Endothelial cell of umbilical vein (primary cell): ENCODE measurements around the gene SAMD4A. TPM values are rescaled to one million over a fixed set of nuclear protein-coding genes. Genes with fewer than 3 reads are reported as not detected.

Source experiments
- BruUV-seq: library from RNA; stranded (reverse); fragments of 400-500 nt; replicated peaks from 2 replicates; lab custom pipeline; 2021; lab: Mats Ljungman, UMichigan
- CTCF ChIA-PET: fragments of 300-600, 350-600 bp; sonication (Branson Sonifier 250); formaldehyde crosslinking; loops from one replicate; lab custom pipeline; 2021; ENCODE audit warnings: antibody characterized with exemption, inconsistent platforms; lab: Charles Lee
- POLR2A ChIA-PET: fragments of 300-600, 350-600 bp; sonication (Branson Sonifier 250); formaldehyde crosslinking; loops from one replicate; lab custom pipeline; 2021; ENCODE audit warnings: antibody characterized with exemption, inconsistent platforms; lab: Charles Lee
- DNase-seq: peaks from one replicate; pipeline ENCODE4 v3.0.0-alpha.2; 2011; ENCODE audit warnings: low read depth, low spot score
- FAIRE-seq: peaks from 2 replicates; lab custom pipeline; 2011; peaks lifted over from hg19 to GRCh38; lab: Jason Lieb, UNC
- H2AFZ ChIP-seq: 2 replicates; pipeline ENCODE4 v1.6.0; 2012; ENCODE audit warnings: low read depth, low read length, control low read depth, inconsistent platforms
- H3K27ac ChIP-seq: 2 replicates; pipeline ENCODE4 v1.5.1; 2011; ENCODE audit warnings: low read depth, mild to moderate bottlenecking, control low read depth, low read length, moderate library complexity; ENCODE audit not compliant: insufficient read depth
- H3K27me3 ChIP-seq, 2 experiments: 2 replicates each; pipeline versions ENCODE4 v1.6.0 to v1.6.1; 2011; ENCODE audit warnings: low read length in 2 of 2, mixed read lengths in 1 of 2; ENCODE audit not compliant: control insufficient read depth in 2 of 2, insufficient read depth in 2 of 2
- H3K36me3 ChIP-seq, 2 experiments: 2 replicates in 1 of 2; 3 replicates in 1 of 2; pipeline ENCODE4 v1.5.1; 2011; ENCODE audit warnings: low read length in 2 of 2, mild to moderate bottlenecking in 1 of 2, moderate library complexity in 1 of 2; ENCODE audit not compliant: control insufficient read depth in 2 of 2, insufficient read depth in 2 of 2; ENCODE audit errors: extremely low read depth in 1 of 2
- H3K4me1 ChIP-seq: 3 replicates; pipeline ENCODE4 v1.5.1; 2011; ENCODE audit warnings: mild to moderate bottlenecking, low read length; ENCODE audit not compliant: control insufficient read depth, insufficient read depth; ENCODE audit errors: extremely low read depth
- H3K4me2 ChIP-seq: 2 replicates; pipeline ENCODE4 v1.6.1; 2011; ENCODE audit warnings: low read length, control low read depth, mixed read lengths; ENCODE audit not compliant: insufficient read depth
- H3K4me3 ChIP-seq, 3 experiments: fragments of 200-600 bp in 1 of 3; sonication (generic), shearing (Covaris generic) in 1 of 3; replicated peaks in 1 of 3; 2 replicates each; pipeline ENCODE4 v1.5.1; 2011 to 2016; ENCODE audit warnings: control low read depth in 3 of 3, low read length in 3 of 3, mild to moderate bottlenecking in 2 of 3, inconsistent platforms in 1 of 3, low read depth in 1 of 3, moderate library complexity in 1 of 3; ENCODE audit not compliant: insufficient read depth in 1 of 3
- H3K79me2 ChIP-seq: 2 replicates; pipeline ENCODE4 v1.6.0; 2012; ENCODE audit warnings: low read length, inconsistent platforms; ENCODE audit not compliant: control insufficient read depth, insufficient read depth
- H3K9ac ChIP-seq: replicated peaks from 2 replicates; pipeline ENCODE3; 2011; ENCODE audit warnings: low read length, control low read depth; ENCODE audit not compliant: insufficient read depth; ENCODE audit errors: extremely low read depth
- H3K9me1 ChIP-seq: replicated peaks from 3 replicates; pipeline ENCODE4 v1.6.0; 2011; ENCODE audit warnings: mild to moderate bottlenecking, low read length; ENCODE audit not compliant: control insufficient read depth, insufficient read depth; ENCODE audit errors: extremely low read depth
- H3K9me3 ChIP-seq: replicated peaks from 2 replicates; pipeline ENCODE4 v1.5.1; 2012; ENCODE audit warnings: low read length, inconsistent platforms; ENCODE audit not compliant: control insufficient read depth, insufficient read depth
- H4K20me1 ChIP-seq: replicated peaks from 2 replicates; pipeline ENCODE3; 2011; ENCODE audit warnings: mild to moderate bottlenecking, low read length; ENCODE audit not compliant: control insufficient read depth, insufficient read depth; ENCODE audit errors: extremely low read depth
- CTCF ChIP-seq, 2 donors: IDR thresholded peaks; 1 replicate in 1 of 2; 2 replicates in 1 of 2; pipeline ENCODE4 v1.5.1; 2011; ENCODE audit warnings: low read length in 2 of 2, mild to moderate bottlenecking in 2 of 2, moderate library complexity in 2 of 2, control low read depth in 1 of 2, inconsistent platforms in 1 of 2, low read depth in 1 of 2; ENCODE audit not compliant: insufficient read depth in 1 of 2; ENCODE audit errors: extremely low read depth in 1 of 2
- EZH2 ChIP-seq: IDR thresholded peaks from 2 replicates; pipeline ENCODE4 v1.6.1; 2012; ENCODE audit warnings: borderline replicate concordance, low read depth, mild to moderate bottlenecking, moderate library complexity, low read length, inconsistent platforms; ENCODE audit not compliant: severe bottlenecking
- FOS ChIP-seq: IDR thresholded peaks from 2 replicates; pipeline ENCODE4 v1.6.1; 2011; ENCODE audit warnings: mild to moderate bottlenecking, low read length, moderate library complexity, borderline replicate concordance; ENCODE audit not compliant: insufficient read depth
- GATA2 ChIP-seq: IDR thresholded peaks from 2 replicates; pipeline ENCODE4 v1.7.0; 2011; ENCODE audit warnings: low read depth, mild to moderate bottlenecking, moderate library complexity, mixed read lengths, low read length; ENCODE audit not compliant: insufficient read length, insufficient read depth
- JUN ChIP-seq: IDR thresholded peaks from 2 replicates; pipeline ENCODE4 v1.6.1; 2011; ENCODE audit warnings: borderline replicate concordance, low read depth; ENCODE audit not compliant: insufficient read length, insufficient read depth
- MAX ChIP-seq: IDR thresholded peaks from 2 replicates; pipeline ENCODE4 v1.6.1; 2011; ENCODE audit not compliant: insufficient read depth, insufficient read length
- MYC ChIP-seq: IDR thresholded peaks from one replicate; pipeline ENCODE4 v1.6.1; 2011; ENCODE audit warnings: mild to moderate bottlenecking, low read depth, low read length
- POLR2A ChIP-seq: IDR thresholded peaks from 2 replicates; pipeline ENCODE4 v1.6.1; 2012; ENCODE audit warnings: low read depth, mild to moderate bottlenecking, control low read depth, low read length
- POLR2AphosphoS5 ChIP-seq: IDR thresholded peaks from 2 replicates; pipeline ENCODE4 v1.6.1; 2012; ENCODE audit warnings: low read depth, mild to moderate bottlenecking, control low read depth, low read length, moderate library complexity; ENCODE audit not compliant: insufficient read depth
- dilution Hi-C: fragments of 300-500 bp; cut with MboI; formaldehyde crosslinking; loops from one replicate; pipeline ENCODE4 v1.15.0; 2019; ENCODE audit warnings: low sequenced_read_pairs; ENCODE audit not compliant: extremely low pct_ligation_motif_present
- intact Hi-C: fragments of 100-400 bp; cut with micrococcal nuclease; formaldehyde crosslinking; loops from one replicate; pipeline ENCODE4 v1.10.0; 2022
- polyA plus RNA-seq, 4 experiments: library from polyadenylated mRNA; depleted of rRNA in 3 of 4; stranded (reverse) in 3 of 4; unstranded in 1 of 4; fragments of >200 nt; gene quantifications; 2 replicates each; pipeline versions ENCODE4 v1.2.1 to v1.2.3, GENCODE V29; 2011 to 2012; ENCODE audit warnings: missing spikeins in 1 of 4
- total RNA-seq: library from RNA; stranded (reverse); gene quantifications from 2 replicates; pipeline ENCODE4 v1.2.3, GENCODE V29; 2021

Gene SAMD4A
- total and polyA plus RNA-seq, 2 donors (not counting 3 experiments of a cell fraction or from before 2014, with no cell fraction given), result 37.7 to 95.3 TPM

- Histone ChIP-seq H3K4me1 (peaks cover 50% of the 10 kb centered on the region), H3K27ac (no peak overlapping the region), H3K9ac (no peak overlapping the region), H3K9me1 (no peaks in the 10 kb centered on the region), H3K27me3 (no peaks in the 10 kb centered on the region), H3K4me2 (no peak overlapping the region), H3K4me3 (no peak overlapping the region), H2AFZ (no peak overlapping the region), H3K9me3 (no peaks in the 10 kb centered on the region), H4K20me1 (no peaks in the 10 kb centered on the region), H3K79me2 (peaks cover 58% of the 10 kb centered on the region), H3K36me3 (no peaks in the 10 kb centered on the region)
- ChIA-PET CTCF (interaction anchor here (1.5 kb wide), 1 partner anchor 34 kb away, joined by 3 read pairs; no protein-coding TSS in a partner anchor), POLR2A (no interaction called here)
- BruUV-seq, result no TSS peak
- dilution Hi-C loops (no loop called here), intact Hi-C loops (no loop called here)
- no peak for FAIRE-seq
- TF ChIP-seq POLR2AphosphoS5 (no peak), MYC (no peak), POLR2A (no peak), EZH2 (no peak), FOS (no peak), CTCF (IDR thresholded peaks at IDR 0.05; ENCODE audit: extremely low read depth in 1 of 2, insufficient read depth in 1 of 2, low read depth in 1 of 2, low read length in 2 of 2) (no peak), GATA2 (no peak), MAX (no peak), JUN (no peak)
- DNase-seq, result no peak
Measured at GRCh38 chr14:54688229-54688628, 121.3 kb downstream of the SAMD4A start.
